ENCODE data around the gene GOSR2.

Gene GOSR2

DNA sequence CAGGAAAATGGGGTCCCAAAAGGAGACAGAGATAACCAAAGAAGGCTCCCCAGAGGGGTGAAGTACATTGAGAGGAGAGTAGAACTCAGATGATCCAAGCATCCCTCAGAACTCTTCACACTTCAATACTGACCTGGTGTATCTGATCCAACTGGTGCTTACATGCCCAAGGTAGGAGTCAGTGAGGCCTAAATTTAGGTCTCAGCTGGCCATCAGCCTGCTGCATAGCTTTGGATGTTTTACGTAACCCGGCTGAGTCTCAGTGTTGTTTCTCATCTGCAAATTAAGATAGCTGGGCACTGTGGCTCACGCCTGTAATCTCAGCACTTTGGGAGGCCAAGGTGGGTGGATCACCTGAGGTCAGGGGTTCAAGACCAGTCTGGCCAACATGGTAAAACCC, 11.6 kb upstream of the GOSR2 start:
- H2AFZ ChIP-seq = no peak overlapping the region
- no peak overlapping the region for H3K27ac ChIP-seq
- no peak overlapping the region for H3K4me3 ChIP-seq (ENCODE audit: low read depth, low read length)
- H3K27me3 ChIP-seq (ENCODE audit: control insufficient read depth, insufficient read depth, low read length) = no peaks in the 10 kb centered on the region
- H3K36me3 ChIP-seq (ENCODE audit: control insufficient read depth, insufficient read depth, low read length) = no peaks in the 10 kb centered on the region
- no peaks in the 10 kb centered on the region for H3K4me1 ChIP-seq
- no peak for TF ChIP-seq CTCF (IDR thresholded peaks at IDR 0.05)
- H3K4me2 ChIP-seq (ENCODE audit: low read length) = no peak overlapping the region
- H3K9ac ChIP-seq = no peak overlapping the region
- H3K9me3 ChIP-seq (ENCODE audit: control insufficient read depth, low read length) = no peaks in the 10 kb centered on the region
- no peaks in the 10 kb centered on the region for H3K79me2 ChIP-seq

GRCh38 chr17:46915596-46915995, 7.4 kb upstream of the GOSR2 start:
- H3K4me2 ChIP-seq (ENCODE audit: low read length) = no peak overlapping the region
- H3K36me3 ChIP-seq (ENCODE audit: control insufficient read depth, insufficient read depth, low read length) = no peaks in the 10 kb centered on the region
- H3K79me2 ChIP-seq = no peaks in the 10 kb centered on the region
- H2AFZ ChIP-seq = no peak overlapping the region
- no peaks in the 10 kb centered on the region for H3K4me1 ChIP-seq
- H3K4me3 ChIP-seq (ENCODE audit: low read depth, low read length) = no peak overlapping the region
- no peak overlapping the region for H3K27ac ChIP-seq
- no peaks in the 10 kb centered on the region for H3K27me3 ChIP-seq (ENCODE audit: control insufficient read depth, insufficient read depth, low read length)
- TF ChIP-seq CTCF (IDR thresholded peaks at IDR 0.05) = no peak
- no peaks in the 10 kb centered on the region for H3K9me3 ChIP-seq (ENCODE audit: control insufficient read depth, low read length)
- H3K9ac ChIP-seq = no peak overlapping the region

GRCh38 chr17:46916211-46916610, 6.7 kb upstream of the GOSR2 start:
- Histone ChIP-seq H3K79me2 (no peaks in the 10 kb centered on the region), H2AFZ (no peak overlapping the region), H3K4me3 (ENCODE audit: low read depth, low read length) (no peak overlapping the region), H3K9ac (no peak overlapping the region), H3K27ac (no peak overlapping the region), H3K4me2 (ENCODE audit: low read length) (no peak overlapping the region), H3K4me1 (no peaks in the 10 kb centered on the region), H3K36me3 (ENCODE audit: control insufficient read depth, insufficient read depth, low read length) (no peaks in the 10 kb centered on the region), H3K27me3 (ENCODE audit: control insufficient read depth, insufficient read depth, low read length) (no peaks in the 10 kb centered on the region), H3K9me3 (ENCODE audit: control insufficient read depth, low read length) (no peaks in the 10 kb centered on the region)
- TF ChIP-seq CTCF (IDR thresholded peaks at IDR 0.05) = no peak

DNA sequence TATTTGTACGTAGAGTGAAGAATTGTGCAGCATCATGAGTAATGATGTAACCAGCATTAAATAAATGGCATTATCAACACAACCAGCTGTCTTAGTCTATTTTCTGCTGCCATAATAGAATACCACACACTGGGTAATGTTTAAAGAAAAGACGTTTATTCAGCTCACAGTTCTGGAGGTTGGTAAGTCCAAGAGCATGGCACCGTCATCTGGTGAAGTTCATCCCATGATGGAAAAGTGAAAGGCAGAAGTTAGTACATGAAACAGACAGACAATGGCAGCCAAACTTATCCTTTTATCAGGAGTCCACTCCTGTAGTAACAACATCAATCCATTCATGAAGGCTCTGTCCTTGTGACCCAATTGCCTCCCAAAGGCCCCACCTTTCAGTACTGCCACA, 6.3 kb upstream of the GOSR2 start:
- no peaks in the 10 kb centered on the region for H3K36me3 ChIP-seq (ENCODE audit: control insufficient read depth, insufficient read depth, low read length)
- no peak overlapping the region for H3K27ac ChIP-seq
- H3K4me2 ChIP-seq (ENCODE audit: low read length) = no peak overlapping the region
- no peaks in the 10 kb centered on the region for H3K4me1 ChIP-seq
- H3K9ac ChIP-seq = no peak overlapping the region
- H2AFZ ChIP-seq = no peak overlapping the region
- no peaks in the 10 kb centered on the region for H3K79me2 ChIP-seq
- no peaks in the 10 kb centered on the region for H3K9me3 ChIP-seq (ENCODE audit: control insufficient read depth, low read length)
- no peak for TF ChIP-seq CTCF (IDR thresholded peaks at IDR 0.05)
- H3K27me3 ChIP-seq (ENCODE audit: control insufficient read depth, insufficient read depth, low read length) = no peaks in the 10 kb centered on the region
- no peak overlapping the region for H3K4me3 ChIP-seq (ENCODE audit: low read depth, low read length)

DNA sequence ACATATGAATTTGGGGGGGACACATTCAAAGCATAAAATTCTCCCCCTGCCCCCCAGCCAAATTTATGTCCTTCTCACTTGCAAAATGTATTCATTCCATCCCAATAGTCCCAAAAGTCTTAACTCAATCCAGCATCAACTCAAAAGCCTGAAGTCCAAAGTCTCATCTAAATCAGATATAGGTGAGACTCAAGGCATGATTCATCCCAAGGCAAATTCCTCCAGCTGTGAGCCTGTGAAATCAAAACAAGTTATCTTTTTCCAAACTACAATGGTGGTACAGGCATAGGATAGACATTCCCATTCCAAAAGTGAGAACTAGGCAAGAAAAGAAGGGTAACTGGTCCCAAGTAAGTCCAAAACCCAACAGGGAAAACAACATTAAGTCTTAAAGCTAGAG, 5.9 kb upstream of the GOSR2 start:
- Histone ChIP-seq H3K36me3 (ENCODE audit: control insufficient read depth, insufficient read depth, low read length) (no peaks in the 10 kb centered on the region), H2AFZ (no peak overlapping the region), H3K27ac (no peak overlapping the region), H3K4me3 (ENCODE audit: low read depth, low read length) (no peak overlapping the region), H3K4me1 (no peaks in the 10 kb centered on the region), H3K79me2 (no peaks in the 10 kb centered on the region), H3K9ac (no peak overlapping the region), H3K9me3 (ENCODE audit: control insufficient read depth, low read length) (no peaks in the 10 kb centered on the region), H3K4me2 (ENCODE audit: low read length) (no peak overlapping the region), H3K27me3 (ENCODE audit: control insufficient read depth, insufficient read depth, low read length) (no peaks in the 10 kb centered on the region)
- TF ChIP-seq CTCF (IDR thresholded peaks at IDR 0.05) = no peak
